Measurements from ENCODE around the gene TMC3. TPM values are rescaled to one million over a fixed set of nuclear protein-coding genes. Genes with fewer than 3 reads are reported as not detected.

Gene TMC3
- total RNA-seq, 1 experiment from 2014 or later, result not detected

- no peak for DNase-seq (ENCODE audit: low read depth)
These were observed 76.1 kb downstream of the TMC3 start for GRCh38 chr15:81297603-81298575.

- peak; percentile 54 for DNase-seq (ENCODE audit: low read depth)
These were observed 76.9 kb downstream of the TMC3 start for GRCh38 chr15:81297147-81297572.

DNA sequence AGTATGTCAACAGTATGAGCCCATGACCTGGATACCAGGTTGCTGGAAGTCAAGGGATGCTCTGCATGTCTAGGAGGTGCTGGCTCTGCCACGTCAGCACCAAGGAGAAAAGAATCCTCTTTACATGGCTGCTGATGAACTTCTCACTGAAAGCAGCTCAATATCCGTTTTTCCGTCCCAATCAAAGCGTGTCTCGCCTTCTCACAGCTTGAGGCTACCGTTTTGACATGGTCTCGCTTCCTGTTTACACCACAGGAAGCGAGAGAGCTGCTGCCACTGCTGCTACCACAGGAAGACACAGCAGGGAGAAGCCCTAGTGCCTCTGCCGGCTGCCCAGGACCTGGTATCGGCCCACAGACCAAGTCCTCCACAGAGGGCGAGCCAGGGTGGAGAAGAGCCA is 77.3 kb downstream of the TMC3 start:
- peak; percentile 19 for DNase-seq (ENCODE audit: low read depth)

DNA sequence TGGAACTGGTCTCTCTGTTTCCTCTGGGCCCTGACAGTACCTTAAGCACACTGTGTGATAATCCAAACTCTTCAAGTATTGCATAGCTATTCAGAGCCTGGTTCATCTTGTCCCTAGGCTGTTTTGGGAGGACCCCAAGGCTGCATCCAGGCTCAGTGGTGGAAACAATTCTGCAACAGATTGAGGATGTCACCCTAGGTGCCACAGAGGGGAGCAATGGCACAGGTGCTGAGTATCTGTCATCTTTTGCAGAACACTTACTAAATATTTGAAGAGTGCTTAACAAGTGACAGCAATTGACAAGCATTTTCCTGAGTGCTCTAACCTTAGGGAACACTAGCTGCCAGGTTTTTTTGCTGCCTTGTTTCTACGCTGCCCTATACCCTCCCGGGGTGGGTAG is 77.8 kb downstream of the TMC3 start:
- DNase-seq (ENCODE audit: low read depth), result no peak

DNA sequence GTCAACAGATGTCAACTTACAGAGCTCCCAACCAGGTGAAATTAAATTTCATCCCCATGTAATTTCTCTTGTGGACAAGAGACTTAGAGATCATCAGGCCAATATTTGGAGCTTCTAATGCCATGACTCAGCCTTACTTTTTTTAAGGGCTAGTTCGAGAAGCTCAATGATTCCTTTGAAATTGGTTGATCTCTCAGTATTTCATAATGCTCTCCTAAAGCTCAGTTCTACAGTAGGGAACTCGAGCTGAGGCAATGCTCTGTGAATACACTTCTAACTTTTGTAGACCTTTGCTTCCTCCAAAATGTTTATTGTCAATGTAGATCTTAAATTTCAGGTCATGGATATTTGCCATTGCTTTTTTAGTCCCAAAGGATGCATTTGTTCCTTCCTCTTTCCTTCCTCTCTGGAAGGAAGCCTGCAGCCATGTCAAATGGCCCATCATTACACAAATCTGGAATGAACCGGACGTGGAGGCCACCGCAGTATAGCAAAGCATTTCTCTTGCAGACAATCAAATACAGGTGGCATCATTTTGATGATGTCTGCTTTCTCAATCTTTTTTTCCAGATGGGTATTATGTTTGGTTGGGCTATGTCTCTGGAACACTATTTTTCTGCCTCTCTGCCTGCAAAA is 78.4 kb downstream of the TMC3 start:
- no peak for DNase-seq (ENCODE audit: low read depth)

DNA sequence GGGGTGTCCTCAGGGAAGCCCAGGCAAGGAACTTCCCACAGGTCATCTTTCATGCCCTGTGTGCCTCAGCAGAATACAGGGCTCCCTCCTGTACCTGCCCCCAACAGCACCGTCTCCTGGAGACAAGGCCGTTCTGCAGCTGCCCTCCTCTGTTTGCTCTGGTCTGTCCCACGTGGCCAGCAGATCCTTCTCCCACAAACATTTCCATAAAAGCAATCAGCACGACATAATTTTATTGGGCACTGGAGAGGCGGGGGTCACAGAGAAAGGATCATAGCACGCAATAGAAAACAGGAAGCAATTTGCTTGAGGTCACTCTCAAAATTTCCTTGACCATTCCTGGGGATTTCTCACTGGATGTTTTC is 79.5 kb downstream of the TMC3 start:
- DNase-seq (ENCODE audit: low read depth), result no peak

DNA sequence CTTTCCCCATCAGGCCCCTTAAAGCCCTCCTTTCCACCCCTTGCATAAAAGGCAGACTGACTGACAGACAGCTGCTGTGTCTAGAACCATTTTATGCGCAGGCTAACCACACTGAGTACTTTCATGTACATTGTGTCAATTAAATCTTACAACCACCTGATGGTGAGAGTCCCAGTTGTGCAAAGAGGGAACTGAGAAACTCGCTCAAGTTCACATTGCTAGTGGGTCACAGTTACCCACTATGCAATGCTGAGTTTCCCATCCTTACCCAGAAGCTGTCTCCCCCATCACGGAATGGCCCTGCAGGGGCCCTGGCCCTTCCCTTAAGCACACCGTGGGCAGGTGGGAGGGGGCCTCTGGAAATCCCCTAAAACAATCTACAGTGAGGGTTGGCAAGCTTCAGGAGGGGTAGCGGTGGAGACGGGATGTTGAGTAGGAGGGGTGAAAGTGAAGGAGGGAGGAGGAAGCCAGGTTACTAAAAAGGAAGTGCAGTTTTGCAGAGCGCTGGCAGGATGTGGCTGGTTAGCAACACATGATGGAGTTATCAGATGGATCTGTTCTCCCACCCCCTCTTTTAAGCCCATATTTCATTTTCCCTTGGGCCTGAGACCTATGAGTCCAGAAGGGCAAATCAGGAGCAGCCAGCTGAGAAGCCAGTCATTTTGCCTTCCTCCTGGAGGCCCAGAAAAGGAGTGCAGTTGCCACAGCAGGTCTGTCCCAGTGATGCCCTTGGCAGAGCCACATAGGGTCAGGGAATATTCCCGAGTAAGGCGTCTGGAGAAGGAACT is 80.1 kb downstream of the TMC3 start:
- DNase-seq (ENCODE audit: low read depth), result no peak

DNA sequence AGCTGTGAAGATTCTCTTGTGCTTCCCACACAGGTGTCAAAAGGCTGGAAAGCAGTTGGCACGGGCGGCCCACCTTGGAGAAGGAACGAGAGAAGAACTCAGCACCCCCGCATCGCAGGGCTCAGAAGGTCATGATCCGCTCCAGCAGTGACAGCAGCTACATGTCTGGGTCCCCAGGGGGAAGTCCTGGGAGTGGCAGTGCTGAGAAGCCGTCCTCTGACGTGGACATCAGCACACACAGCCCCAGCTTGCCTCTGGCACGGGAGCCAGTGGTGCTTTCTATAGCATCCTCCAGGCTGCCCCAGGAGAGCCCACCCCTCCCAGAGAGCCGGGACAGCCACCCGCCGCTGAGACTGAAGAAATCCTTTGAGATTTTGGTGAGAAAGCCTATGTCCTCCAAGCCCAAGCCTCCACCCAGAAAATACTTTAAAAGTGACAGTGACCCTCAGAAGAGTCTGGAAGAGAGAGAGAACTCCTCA is 81.5 kb downstream of the TMC3 start:
- no peak for DNase-seq (ENCODE audit: low read depth)

- DNase-seq (ENCODE audit: low read depth), result no peak
These were observed 82.0 kb downstream of the TMC3 start for GRCh38 chr15:81291916-81292522.

DNA sequence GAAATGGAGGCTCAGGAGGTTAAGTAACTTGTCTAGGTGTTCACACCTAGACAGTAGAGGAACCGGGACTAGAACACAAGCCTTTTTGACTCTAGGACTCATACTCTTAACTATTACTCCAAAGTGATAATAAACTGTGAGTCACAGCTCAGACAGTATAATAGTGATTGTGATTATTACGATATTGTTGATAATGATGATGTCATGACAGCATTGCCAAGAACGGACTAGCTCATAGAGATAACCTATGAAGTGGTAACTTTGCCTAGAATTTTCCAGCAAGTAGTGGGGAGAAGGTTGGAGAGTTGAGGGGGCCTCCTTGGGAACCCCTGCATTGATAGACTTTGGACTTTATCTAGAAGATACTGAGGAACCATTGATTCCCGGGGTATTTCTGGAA is 84.1 kb downstream of the TMC3 start:
- no peak for DNase-seq (ENCODE audit: low read depth)

GRCh38 chr15:81288616-81289015 is 85.4 kb downstream of the TMC3 start:
- DNase-seq (ENCODE audit: low read depth), result no peak

DNA sequence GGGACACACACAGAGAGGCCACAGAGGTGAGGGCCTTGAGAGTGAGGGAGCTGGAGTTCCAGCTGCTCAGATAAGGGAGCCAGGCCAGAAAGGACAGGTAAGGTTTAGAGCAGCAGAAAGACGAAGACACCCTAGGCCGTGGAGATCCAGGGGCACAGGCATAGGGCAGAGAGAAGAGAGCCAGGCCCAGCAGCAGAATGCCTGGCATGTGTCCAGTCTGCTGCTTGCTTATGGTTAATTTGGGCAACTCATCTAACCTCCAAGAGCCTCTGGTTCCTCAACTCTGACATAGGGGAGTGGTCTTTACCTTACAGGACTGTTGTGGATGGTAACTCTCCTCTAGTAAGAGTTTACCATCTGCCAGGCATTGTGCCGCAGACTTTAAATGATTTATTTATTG is 86.0 kb downstream of the TMC3 start:
- DNase-seq (ENCODE audit: low read depth), result no peak

DNA sequence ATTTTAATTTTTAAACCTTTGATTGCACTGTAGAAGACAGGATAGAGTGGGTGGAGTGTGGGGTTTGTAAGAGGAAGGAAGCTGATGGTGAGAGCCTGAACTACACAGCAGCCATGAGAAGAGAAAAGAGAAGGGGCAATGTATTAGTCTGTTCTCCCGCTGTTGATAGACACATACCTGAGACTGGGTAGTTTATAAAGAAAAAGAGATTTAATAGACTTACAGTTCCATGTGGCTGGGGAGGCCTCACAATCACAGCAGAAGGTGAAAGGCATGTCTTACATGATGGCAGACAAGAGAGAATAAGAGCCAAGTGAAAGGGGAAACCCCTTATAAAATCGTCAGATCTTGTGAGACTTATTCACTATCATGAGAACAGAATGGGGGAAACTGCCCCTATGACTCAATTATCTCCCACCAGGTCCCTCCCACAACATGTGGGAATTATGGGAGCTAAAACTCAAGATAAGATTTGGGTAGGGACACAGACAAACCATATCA is 87.3 kb downstream of the TMC3 start:
- no peak for DNase-seq (ENCODE audit: low read depth)

DNA sequence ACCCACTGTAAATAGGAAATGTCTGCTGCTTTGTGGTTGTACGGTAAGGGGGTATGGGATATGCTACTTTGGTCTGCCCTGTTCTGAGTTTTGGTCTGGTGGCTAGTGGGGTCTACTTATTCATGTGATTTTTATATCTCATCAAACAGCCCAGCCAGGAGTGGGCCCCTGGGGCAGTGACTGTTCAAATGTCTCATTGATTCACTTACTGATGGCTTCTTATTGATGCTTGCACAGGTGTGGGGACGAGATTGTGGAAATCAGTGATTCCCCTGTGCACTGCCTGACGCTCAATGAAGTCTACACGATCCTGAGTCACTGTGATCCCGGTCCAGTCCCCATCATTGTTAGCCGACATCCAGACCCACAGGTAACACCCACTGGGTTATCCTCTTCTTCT is 88.6 kb downstream of the TMC3 start:
- DNase-seq (ENCODE audit: low read depth), result no peak

- no peak for DNase-seq (ENCODE audit: low read depth)
These were observed 89.6 kb downstream of the TMC3 start for GRCh38 chr15:81284256-81285031.

DNA sequence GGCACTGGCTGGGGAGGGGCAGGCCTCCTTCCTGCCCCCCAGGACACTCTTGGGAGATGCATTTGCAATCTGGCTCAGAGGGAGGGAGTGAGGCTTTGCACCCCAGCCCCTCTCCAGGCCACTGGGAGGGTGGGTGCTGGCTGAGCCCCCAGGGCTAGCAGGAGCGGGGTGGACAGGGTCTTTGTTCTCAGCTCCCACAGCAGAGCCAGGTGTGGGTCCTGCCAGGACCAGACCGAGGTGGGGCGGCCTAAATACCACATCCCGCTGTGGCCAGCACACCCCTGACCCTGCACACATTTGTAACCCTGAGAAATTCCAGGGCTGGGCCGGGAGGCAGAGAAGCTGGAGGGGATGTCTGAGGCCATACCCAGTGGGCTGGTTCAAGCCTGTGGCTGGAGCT is 91.1 kb downstream of the TMC3 start:
- DNase-seq (ENCODE audit: low read depth), result no peak

GRCh38 chr15:81282606-81282895 is 91.5 kb downstream of the TMC3 start:
- no peak for DNase-seq (ENCODE audit: low read depth)

- DNase-seq (ENCODE audit: low read depth), result no peak
These were observed 92.0 kb downstream of the TMC3 start for GRCh38 chr15:81281766-81282605.

GRCh38 chr15:81281456-81281735 is 92.6 kb downstream of the TMC3 start:
- DNase-seq (ENCODE audit: low read depth), result no peak
